MM.1S (cell line): ENCODE data around the gene PEX14.

ENCODE experiments used
- CTCF ChIP-seq: fragments of 300-600 bp; sonication (generic); IDR thresholded peaks from 2 replicates; pipeline ENCODE4 v1.5.1; 2016; ENCODE audit warnings: antibody characterized with exemption, low read length, mixed read lengths
- EZH2 ChIP-seq: fragments of 300-600 bp; sonication (generic); optimal IDR thresholded peaks from 2 replicates; pipeline ENCODE3; 2017; ENCODE audit warnings: low read depth, mild to moderate bottlenecking, antibody characterized with exemption, low read length, mixed read lengths

- no peak for TF ChIP-seq CTCF
- TF ChIP-seq EZH2 = no peak
These were observed 1.5 kb upstream of the PEX14 start for GRCh38 chr1:10473145-10473765.
